GM12874 (cell line): ENCODE results near the gene GCNT3.

Source experiments
- CTCF ChIP-seq: IDR thresholded peaks from 2 replicates; pipeline ENCODE4 v1.5.1; 2011; ENCODE audit warnings: low read depth, mild to moderate bottlenecking, control low read depth, low read length, moderate library complexity; ENCODE audit not compliant: insufficient read depth

The GCNT3 gene

GRCh38 chr15:59571606-59572005, 40.0 kb upstream of the GCNT3 start:
- no peak for TF ChIP-seq CTCF

GRCh38 chr15:59583088-59583487, 28.5 kb upstream of the GCNT3 start:
- no peak for TF ChIP-seq CTCF

- TF ChIP-seq CTCF = no peak
Observed at GRCh38 chr15:59587085-59587826, 24.3 kb upstream of the GCNT3 start.

GRCh38 chr15:59590027-59590426, 21.6 kb upstream of the GCNT3 start:
- no peak for TF ChIP-seq CTCF

GRCh38 chr15:59591356-59591755, 20.2 kb upstream of the GCNT3 start:
- TF ChIP-seq CTCF = no peak

- TF ChIP-seq CTCF = no peak
Observed at GRCh38 chr15:59594493-59594942, 17.1 kb upstream of the GCNT3 start.

- TF ChIP-seq CTCF = no peak
Observed at GRCh38 chr15:59594991-59595390, 16.6 kb upstream of the GCNT3 start.
